Activated CD4-positive, alpha-beta T cell treated with anti-CD3 and anti-CD28 coated beads, Interleukin-2, amount 10 ng/mL, durations not matched to agents 24 days and 14 days (primary cell): ENCODE measurements around the gene DNAH17. TPM values are rescaled to one million over a fixed set of nuclear protein-coding genes. Genes with fewer than 3 reads are reported as not detected.

Experiments
- DNase-seq: peaks from one replicate; pipeline ENCODE4 v3.0.0; 2022
- H3K27ac Mint-ChIP-seq: one replicate; pipeline ENCODE4 v1.8.0; 2022; ENCODE audit warnings: mild to moderate bottlenecking, mixed read lengths
- H3K27me3 Mint-ChIP-seq: one replicate; pipeline ENCODE4 v1.8.0; 2022; ENCODE audit warnings: mixed read lengths
- H3K36me3 Mint-ChIP-seq: one replicate; pipeline ENCODE4 v1.8.0; 2022; ENCODE audit warnings: low read depth, mild to moderate bottlenecking, mixed read lengths
- H3K4me1 Mint-ChIP-seq: one replicate; pipeline ENCODE4 v1.8.0; 2021; ENCODE audit warnings: mixed read lengths
- H3K4me3 Mint-ChIP-seq: one replicate; pipeline ENCODE4 v1.8.0; 2022; ENCODE audit warnings: mild to moderate bottlenecking, moderate library complexity, mixed read lengths
- H3K9me3 Mint-ChIP-seq: one replicate; pipeline ENCODE4 v1.8.0; 2021; ENCODE audit warnings: mixed read lengths
- intact Hi-C: fragments of 100-400 bp; cut with micrococcal nuclease; formaldehyde crosslinking; loops from one replicate; pipeline ENCODE4 v1.15.1; 2023
- total RNA-seq: library from RNA; stranded (reverse); gene quantifications from 2 replicates; pipeline ENCODE4 v1.2.3, GENCODE V29; 2022

DNAH17 gene
- total RNA-seq, 1 donor from 2014 or later: 0.02 TPM

DNA sequence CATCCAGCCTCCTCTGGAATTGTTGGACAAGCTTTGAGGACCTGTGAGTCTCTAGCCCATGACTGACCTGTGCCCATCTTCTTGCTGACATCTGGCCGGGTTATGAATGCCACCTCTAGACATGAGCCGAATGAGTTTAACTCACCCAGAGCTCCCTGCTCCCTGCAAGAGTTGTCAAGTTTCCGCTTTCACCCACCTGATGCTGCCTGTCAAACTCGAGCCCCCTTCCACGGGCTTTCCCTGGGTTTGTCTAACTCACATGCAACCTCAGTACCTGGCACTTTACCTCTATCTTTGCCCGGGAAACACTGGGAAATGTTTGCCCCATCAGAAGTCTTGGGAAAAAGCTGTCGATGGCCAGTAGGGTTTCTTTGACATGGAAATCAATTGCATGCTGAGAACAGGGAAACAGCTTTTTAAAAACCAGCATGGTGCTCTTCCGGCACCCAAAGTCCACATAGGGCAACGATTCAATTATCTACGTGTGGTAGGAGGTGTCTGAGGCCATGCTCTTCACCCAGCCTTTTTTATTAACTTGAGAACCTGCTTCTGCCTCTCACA is 33.8 kb upstream of the DNAH17 start:
- H3K36me3 Mint-ChIP-seq: no peaks in the 10 kb centered on the region
- H3K4me3 Mint-ChIP-seq: no peak overlapping the region
- H3K4me1 Mint-ChIP-seq: no peaks in the 10 kb centered on the region
- H3K27me3 Mint-ChIP-seq: peaks cover 9% of the 10 kb centered on the region
- H3K9me3 Mint-ChIP-seq: no peaks in the 10 kb centered on the region
- intact Hi-C loops: no loop called here
- no peak for DNase-seq
- H3K27ac Mint-ChIP-seq: no peak overlapping the region

DNA sequence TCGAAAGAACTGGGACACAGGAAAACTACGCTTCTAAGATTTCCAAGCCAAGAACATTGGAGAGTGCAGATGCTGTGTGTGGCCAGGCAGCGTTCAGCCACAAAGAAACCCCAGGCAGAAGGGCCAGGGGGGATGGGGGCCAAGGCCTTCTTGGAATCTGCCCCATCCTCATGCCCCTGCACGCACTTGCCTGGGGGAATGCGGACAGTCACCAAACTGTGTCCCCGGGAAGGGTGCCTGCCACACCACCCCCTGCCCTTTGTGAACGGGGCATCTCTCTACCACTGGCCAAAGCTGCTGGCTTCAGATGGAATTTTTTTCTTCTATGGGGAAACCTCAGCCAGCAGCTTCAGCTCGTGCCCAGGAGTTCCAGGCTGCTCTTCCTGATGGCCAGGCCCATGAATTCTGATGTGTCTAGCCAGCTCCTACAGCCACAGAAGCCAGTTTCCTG is 32.0 kb upstream of the DNAH17 start:
- Mint-ChIP-seq H3K9me3 (no peaks in the 10 kb centered on the region), H3K36me3 (no peaks in the 10 kb centered on the region)
- intact Hi-C loops: no loop called here

DNA sequence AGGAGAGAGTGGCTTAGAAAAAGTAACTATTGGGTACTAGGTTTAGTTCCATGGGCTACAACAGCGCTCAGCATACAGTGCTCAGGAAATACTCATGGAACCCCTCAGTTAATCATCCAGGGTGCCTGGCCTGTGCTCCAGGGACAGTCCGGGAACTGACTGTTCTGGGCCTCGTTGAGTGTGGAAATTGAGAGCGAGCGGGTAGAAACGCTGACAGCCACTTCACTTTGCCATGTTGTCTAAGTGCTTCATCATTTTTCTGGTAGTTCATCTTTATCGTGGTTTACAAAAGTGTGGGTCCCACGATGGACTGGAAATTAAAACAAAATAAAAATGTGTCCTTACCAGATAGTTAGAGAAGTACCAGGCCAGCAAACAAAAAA is 31.6 kb upstream of the DNAH17 start:
- Mint-ChIP-seq H3K4me3 (no peak overlapping the region), H3K36me3 (no peaks in the 10 kb centered on the region), H3K27ac (no peak overlapping the region), H3K27me3 (peaks cover 9% of the 10 kb centered on the region), H3K4me1 (no peaks in the 10 kb centered on the region), H3K9me3 (no peaks in the 10 kb centered on the region)
- DNase-seq: no peak
- intact Hi-C loops: no loop called here

More for the DNA sequence above, 32.0 kb upstream of the DNAH17 start:
- Mint-ChIP-seq H3K27me3 (peaks cover 9% of the 10 kb centered on the region), H3K4me3 (no peak overlapping the region), H3K4me1 (no peaks in the 10 kb centered on the region), H3K27ac (no peak overlapping the region)
- DNase-seq: no peak

DNA sequence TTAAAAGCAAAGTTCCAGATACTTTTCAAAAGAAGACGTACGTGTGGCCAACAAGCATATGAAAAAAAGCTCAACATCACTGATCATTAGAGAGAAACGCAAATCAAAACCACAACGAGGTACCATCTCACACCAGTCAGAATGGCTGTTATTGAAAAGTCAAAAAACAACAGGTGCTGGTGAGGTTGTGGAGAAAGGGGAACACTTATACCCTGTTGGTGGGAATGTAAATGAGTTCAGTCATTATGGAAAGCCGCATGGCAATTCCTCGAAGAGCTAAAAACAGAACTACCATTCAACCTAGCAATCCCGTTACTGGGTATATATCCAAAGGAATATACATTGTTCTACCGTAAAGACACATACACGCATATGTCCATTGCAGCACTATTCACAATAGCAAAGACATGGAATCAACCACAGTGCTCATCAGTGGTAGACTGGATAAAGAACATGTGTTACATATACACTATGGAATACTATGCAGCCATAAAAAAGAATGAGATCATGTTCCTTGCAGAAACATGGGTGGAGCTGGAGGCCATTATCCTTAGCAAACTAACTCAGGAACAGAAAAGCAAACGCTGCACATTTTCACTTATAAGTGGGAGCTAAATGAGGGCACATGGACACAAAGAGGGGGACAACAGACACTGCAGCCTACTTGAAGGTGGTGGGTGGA is 31.1 kb upstream of the DNAH17 start:
- H3K4me3 Mint-ChIP-seq: no peak overlapping the region
- no peaks in the 10 kb centered on the region for H3K4me1 Mint-ChIP-seq
- H3K27ac Mint-ChIP-seq: no peak overlapping the region
- H3K9me3 Mint-ChIP-seq: no peaks in the 10 kb centered on the region
- no peaks in the 10 kb centered on the region for H3K36me3 Mint-ChIP-seq
- no peak for DNase-seq
- intact Hi-C loops: no loop called here
- peaks cover 9% of the 10 kb centered on the region for H3K27me3 Mint-ChIP-seq

DNA sequence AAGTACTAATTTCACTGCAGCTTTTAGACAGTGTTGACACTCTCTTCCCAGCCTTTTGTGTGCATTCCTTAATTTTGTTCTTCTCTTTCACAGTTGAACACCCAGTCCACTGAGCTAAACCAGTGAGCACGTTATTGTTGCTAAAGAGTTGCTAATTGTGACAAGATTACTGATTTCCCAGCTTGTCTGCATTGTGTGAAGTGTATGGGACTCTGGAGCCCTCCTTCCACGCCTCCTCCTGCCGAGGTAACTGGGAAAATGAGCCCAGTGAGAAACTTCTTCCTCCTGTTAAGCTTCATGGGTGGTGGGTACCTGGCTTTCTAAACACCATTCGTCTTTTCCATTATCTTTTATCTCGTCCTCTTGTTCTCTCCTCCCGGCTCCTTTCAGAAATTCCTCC is 29.8 kb upstream of the DNAH17 start:
- no peaks in the 10 kb centered on the region for H3K4me1 Mint-ChIP-seq
- no peaks in the 10 kb centered on the region for H3K36me3 Mint-ChIP-seq
- H3K9me3 Mint-ChIP-seq: no peaks in the 10 kb centered on the region
- intact Hi-C loops: no loop called here
- peaks cover 9% of the 10 kb centered on the region for H3K27me3 Mint-ChIP-seq
- no peak for DNase-seq
- no peak overlapping the region for H3K27ac Mint-ChIP-seq
- no peak overlapping the region for H3K4me3 Mint-ChIP-seq

DNA sequence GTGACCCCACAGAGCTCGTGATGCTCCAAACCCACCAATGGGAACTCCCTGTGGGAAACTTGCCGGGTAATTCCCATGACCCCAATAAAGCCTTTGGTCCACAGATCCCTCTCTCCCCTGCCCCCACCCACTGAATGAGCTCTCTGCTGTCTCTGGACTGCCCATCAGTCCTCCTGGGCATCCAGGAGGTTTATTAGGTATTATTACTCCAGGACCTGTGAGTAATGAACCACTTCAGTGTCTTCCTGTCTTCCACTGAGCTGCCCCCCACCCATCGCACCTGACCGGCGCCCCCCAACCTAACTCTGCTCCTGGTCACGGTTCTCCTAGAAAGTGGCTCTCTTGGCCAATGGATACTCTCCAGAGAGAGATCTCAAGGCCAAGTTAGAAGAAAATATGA is 28.7 kb upstream of the DNAH17 start:
- Mint-ChIP-seq H3K27me3 (peaks cover 9% of the 10 kb centered on the region), H3K36me3 (no peaks in the 10 kb centered on the region), H3K4me1 (no peaks in the 10 kb centered on the region), H3K9me3 (no peaks in the 10 kb centered on the region), H3K4me3 (no peak overlapping the region), H3K27ac (no peak overlapping the region)
- DNase-seq: no peak
- intact Hi-C loops: no loop called here

DNA sequence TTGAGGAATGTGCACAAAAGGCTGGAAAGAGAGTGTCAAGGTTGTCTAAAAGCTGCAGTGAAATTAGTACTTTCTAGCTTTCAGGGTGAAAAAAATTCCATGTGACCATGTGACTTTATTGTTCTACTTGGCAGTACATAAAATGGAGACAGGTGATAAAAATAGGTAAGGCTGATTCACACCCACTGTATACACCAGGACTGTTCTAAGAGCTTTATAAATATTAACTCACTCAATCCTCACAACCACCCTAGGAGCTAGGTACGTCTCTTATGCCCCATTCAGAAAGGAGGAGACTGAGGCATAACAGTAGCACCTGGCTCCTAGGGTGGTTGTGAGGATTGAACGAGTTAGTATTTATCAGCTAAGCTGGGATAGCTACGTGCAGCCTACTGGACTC is 28.2 kb upstream of the DNAH17 start:
- no peaks in the 10 kb centered on the region for H3K9me3 Mint-ChIP-seq

DNA sequence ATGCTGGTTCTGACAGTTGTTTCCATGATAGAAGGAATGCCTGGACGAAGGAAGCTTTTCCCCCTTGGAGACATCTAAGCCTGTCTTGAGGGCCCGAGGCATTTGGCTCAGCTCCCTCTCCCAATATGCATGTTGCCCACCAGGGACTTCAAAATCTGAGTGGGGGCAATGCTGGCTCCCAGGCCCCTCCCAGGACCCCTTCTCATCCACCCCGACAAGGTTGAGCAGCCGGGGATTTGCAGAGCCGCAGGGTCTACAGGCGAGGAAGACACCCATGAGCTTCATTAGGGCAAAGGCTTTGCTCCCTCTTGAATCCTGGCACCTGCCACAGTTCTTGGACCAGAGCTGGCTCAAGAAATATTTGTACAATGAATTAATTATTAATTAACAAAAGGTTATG is 25.1 kb upstream of the DNAH17 start:
- peaks cover 9% of the 10 kb centered on the region for H3K27me3 Mint-ChIP-seq
- intact Hi-C loops: no loop called here
- H3K36me3 Mint-ChIP-seq: no peaks in the 10 kb centered on the region
- no peaks in the 10 kb centered on the region for H3K9me3 Mint-ChIP-seq
- no peak for DNase-seq
- H3K4me3 Mint-ChIP-seq: no peak overlapping the region
- H3K4me1 Mint-ChIP-seq: no peaks in the 10 kb centered on the region
- no peak overlapping the region for H3K27ac Mint-ChIP-seq

More for the DNA sequence above, 28.2 kb upstream of the DNAH17 start:
- intact Hi-C loops: no loop called here
- peaks cover 9% of the 10 kb centered on the region for H3K27me3 Mint-ChIP-seq
- H3K27ac Mint-ChIP-seq: no peak overlapping the region
- H3K4me3 Mint-ChIP-seq: no peak overlapping the region
- no peaks in the 10 kb centered on the region for H3K36me3 Mint-ChIP-seq
- H3K4me1 Mint-ChIP-seq: no peaks in the 10 kb centered on the region
- no peak for DNase-seq

DNA sequence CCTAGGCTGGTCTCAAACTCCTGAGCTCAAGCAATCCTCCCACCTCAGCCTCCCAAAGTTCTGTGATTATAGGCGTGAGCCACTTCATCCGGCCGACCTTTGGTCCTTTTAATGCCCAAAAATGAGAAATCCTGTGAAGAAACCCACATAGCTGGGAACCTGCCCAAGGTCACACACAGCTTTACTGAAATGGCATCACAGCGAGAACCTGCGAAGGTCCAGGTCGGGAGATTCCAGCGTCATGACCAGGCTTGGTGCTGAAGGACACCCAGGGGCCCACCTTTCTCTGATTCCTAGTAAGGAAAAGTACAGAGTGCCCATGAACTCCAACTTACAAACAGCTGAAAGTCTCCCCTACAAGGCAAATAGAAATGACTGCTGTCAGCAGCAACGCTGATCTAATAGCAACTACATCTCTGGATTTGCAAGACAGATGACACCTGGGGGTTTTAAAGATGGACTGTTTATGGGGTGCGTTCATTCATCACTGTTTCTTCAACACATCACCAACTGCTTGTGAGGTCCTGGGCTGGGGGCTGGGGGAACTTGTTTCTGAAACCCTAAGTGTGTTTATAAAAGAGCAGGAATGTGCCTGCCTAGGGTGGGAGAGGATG is 24.5 kb upstream of the DNAH17 start:
- Mint-ChIP-seq H3K4me1 (no peaks in the 10 kb centered on the region), H3K27ac (no peak overlapping the region), H3K4me3 (no peak overlapping the region), H3K27me3 (peaks cover 5% of the 10 kb centered on the region), H3K36me3 (no peaks in the 10 kb centered on the region), H3K9me3 (no peaks in the 10 kb centered on the region)
- DNase-seq: no peak
- intact Hi-C loops: no loop called here

DNA sequence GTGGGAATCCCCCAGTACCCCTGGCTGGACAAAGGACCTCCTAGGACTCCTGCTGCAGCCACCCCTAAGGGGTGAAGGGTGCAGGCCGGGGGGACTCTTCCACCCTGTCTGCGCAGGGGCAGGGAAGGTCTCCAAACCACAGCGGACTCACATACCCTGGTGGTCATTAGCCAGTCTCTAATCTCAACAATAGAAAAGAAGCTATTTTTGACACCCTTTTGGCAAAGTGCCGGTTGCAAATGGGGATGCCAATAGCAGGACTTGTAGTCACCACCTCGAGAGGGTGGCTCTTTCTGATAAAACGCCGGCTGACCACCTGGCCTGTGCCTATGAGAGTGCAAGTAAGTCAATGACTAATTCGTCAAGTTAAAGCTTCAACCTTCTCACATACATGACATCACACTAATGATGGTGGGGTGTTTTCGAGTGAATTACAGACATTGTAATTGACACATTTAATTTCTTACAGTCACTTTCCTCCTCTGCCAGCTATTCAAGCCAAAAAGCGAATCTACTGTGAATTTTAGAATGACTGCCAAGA is 23.1 kb upstream of the DNAH17 start:
- Mint-ChIP-seq H3K4me3 (no peak overlapping the region), H3K9me3 (no peaks in the 10 kb centered on the region), H3K27ac (no peak overlapping the region), H3K4me1 (peaks cover 3% of the 10 kb centered on the region), H3K36me3 (no peaks in the 10 kb centered on the region), H3K27me3 (peaks cover 7% of the 10 kb centered on the region)
- no peak for DNase-seq
- intact Hi-C loops: no loop called here

DNA sequence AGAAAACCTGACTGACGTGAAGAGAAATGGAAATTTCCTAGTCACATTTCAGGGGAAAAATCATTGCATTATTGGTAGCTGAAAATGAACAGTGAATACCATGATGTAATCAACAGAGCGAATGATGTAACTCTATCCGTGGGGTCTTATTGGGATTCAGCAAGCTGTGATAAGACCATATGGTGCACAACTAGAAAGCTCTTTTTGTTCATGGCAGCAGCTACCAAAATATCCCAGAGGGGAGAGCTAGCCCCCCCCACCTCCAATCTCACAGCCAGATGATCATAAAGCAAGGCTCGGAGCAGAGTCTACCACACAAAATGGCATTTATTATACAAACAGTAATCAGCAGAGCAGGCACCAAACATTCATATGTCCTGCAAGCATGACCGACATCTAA is 22.2 kb upstream of the DNAH17 start:
- peaks cover 9% of the 10 kb centered on the region for H3K27me3 Mint-ChIP-seq
- no peak overlapping the region for H3K27ac Mint-ChIP-seq
- no peaks in the 10 kb centered on the region for H3K36me3 Mint-ChIP-seq
- H3K4me1 Mint-ChIP-seq: peaks cover 3% of the 10 kb centered on the region
- H3K9me3 Mint-ChIP-seq: no peaks in the 10 kb centered on the region
- DNase-seq: no peak
- intact Hi-C loops: no loop called here
- no peak overlapping the region for H3K4me3 Mint-ChIP-seq

DNA sequence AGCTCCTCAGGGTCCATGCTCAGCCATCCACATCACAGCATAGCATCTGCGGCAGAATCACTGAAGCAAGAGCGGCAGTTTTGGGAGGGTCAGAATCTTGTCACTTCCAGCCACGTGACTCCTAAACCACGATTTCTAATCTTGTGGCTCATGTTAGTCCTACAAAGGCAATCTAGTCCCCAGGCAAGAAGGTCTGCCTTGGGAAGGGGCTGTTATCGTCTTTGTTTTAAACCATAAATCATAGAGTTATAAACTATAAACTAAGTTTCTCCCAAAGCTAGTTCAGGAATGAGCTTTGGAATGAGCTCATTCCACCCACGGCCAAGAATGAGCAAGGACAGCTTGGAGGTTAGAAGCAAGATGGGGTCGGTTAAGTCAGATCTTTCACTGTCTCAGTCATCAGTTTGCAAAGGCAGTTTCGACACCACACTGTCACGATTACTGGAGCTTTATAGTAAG is 20.8 kb upstream of the DNAH17 start:
- H3K9me3 Mint-ChIP-seq: no peaks in the 10 kb centered on the region
- H3K4me1 Mint-ChIP-seq: peaks cover 3% of the 10 kb centered on the region
- H3K4me3 Mint-ChIP-seq: no peak overlapping the region
- H3K27ac Mint-ChIP-seq: no peak overlapping the region
- peaks cover 9% of the 10 kb centered on the region for H3K27me3 Mint-ChIP-seq
- intact Hi-C loops: no loop called here
- no peak for DNase-seq
- no peaks in the 10 kb centered on the region for H3K36me3 Mint-ChIP-seq

DNA sequence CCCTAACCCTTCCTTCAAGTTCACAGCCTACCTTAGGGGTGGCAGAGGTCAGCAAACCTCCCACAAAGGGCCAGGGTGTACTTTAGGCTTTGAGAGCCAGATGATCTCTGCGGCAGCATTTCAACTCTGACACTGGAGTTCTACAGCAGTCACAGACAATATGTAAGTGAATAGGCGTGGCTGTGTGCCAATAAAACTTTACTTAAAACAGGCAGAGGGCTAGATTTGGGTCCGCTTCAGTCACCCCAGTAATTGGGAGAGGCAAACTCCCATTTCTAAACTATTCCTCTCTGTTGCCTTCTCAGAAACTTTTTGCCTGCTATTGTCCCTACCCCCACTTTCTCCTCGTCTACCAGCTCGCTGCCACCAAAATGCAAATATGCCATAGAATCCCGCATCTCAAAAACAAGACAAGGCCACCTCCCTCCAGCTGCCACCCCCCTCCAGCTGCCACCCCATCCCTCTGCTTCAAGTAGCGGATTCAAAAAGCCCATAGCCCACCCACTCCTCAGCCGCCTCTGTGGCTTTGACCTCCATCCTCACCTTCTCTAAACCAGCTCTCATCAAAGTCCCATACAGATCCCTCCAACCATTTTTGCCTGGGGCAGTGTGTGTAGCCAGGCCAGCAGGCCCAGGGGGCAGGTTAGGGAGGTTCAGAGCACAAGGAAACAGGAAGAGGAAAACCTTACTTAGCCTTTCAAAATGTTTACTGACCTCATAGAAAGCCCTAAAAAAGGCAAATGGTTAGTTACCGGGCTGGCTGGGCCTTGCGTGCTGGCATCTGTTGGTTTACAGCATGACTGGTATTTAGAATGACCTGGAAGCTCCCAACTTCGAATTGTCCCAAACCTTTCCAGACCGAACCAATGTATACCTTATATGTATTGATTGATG is 19.9 kb upstream of the DNAH17 start:
- DNase-seq: no peak
- Mint-ChIP-seq H3K9me3 (no peaks in the 10 kb centered on the region), H3K4me3 (no peak overlapping the region), H3K36me3 (no peaks in the 10 kb centered on the region), H3K27ac (no peak overlapping the region), H3K27me3 (peaks cover 9% of the 10 kb centered on the region), H3K4me1 (peaks cover 7% of the 10 kb centered on the region)
- intact Hi-C loops: no loop called here
